GM13976 (cell line): Measurements from ENCODE around the gene SLC22A23.

Source experiments
- DNase-seq: peaks from one replicate; pipeline ENCODE4 v3.0.0; 2012; ENCODE audit warnings: low spot score
- in situ Hi-C: fragments of 300-500 bp; cut with MboI; formaldehyde crosslinking; loops from one replicate; pipeline ENCODE4 v1.12.0; 2022; ENCODE audit warnings: low sequenced_read_pairs, mixed read lengths, inconsistent platforms; ENCODE audit not compliant: unreplicated experiment
- TF ChIP-seq, protein P1 (sequence below): IDR thresholded peaks from 2 replicates; pipeline ENCODE4 v1.5.1; 2012; ENCODE audit warnings: borderline replicate concordance, mild to moderate bottlenecking; ENCODE audit not compliant: insufficient read depth; ENCODE audit errors: extremely low read depth, missing control alignments, control extremely low read depth

SLC22A23 gene

DNA sequence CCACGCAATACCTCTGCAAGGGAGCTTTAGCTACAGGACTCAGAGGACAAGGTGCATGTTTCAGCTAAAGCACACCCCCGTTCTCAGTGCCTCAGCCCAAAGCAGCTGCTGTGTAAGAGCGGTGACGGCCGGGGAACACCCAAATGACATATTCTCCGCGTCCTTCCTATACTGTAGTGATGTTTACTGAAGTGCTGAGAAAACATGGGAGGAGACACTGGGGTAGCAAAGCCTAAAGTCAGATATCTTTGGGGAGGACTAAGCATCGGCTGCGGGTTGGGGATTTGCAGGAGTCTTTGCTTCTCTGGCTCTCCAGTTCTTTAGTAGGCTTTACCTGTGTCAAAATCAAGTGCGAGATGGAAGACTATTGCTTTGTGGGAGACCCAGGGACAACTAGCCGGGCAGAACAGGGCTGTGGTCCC lies 1.7 kb downstream of the SLC22A23 start:
- in situ Hi-C loops = loop anchor here (25.0 kb wide), 1 partner anchor 168 kb away; no protein-coding TSS in a partner anchor
- DNase-seq = no peak
- TF ChIP-seq, protein P1, sequence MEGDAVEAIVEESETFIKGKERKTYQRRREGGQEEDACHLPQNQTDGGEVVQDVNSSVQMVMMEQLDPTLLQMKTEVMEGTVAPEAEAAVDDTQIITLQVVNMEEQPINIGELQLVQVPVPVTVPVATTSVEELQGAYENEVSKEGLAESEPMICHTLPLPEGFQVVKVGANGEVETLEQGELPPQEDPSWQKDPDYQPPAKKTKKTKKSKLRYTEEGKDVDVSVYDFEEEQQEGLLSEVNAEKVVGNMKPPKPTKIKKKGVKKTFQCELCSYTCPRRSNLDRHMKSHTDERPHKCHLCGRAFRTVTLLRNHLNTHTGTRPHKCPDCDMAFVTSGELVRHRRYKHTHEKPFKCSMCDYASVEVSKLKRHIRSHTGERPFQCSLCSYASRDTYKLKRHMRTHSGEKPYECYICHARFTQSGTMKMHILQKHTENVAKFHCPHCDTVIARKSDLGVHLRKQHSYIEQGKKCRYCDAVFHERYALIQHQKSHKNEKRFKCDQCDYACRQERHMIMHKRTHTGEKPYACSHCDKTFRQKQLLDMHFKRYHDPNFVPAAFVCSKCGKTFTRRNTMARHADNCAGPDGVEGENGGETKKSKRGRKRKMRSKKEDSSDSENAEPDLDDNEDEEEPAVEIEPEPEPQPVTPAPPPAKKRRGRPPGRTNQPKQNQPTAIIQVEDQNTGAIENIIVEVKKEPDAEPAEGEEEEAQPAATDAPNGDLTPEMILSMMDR = no peak

DNA sequence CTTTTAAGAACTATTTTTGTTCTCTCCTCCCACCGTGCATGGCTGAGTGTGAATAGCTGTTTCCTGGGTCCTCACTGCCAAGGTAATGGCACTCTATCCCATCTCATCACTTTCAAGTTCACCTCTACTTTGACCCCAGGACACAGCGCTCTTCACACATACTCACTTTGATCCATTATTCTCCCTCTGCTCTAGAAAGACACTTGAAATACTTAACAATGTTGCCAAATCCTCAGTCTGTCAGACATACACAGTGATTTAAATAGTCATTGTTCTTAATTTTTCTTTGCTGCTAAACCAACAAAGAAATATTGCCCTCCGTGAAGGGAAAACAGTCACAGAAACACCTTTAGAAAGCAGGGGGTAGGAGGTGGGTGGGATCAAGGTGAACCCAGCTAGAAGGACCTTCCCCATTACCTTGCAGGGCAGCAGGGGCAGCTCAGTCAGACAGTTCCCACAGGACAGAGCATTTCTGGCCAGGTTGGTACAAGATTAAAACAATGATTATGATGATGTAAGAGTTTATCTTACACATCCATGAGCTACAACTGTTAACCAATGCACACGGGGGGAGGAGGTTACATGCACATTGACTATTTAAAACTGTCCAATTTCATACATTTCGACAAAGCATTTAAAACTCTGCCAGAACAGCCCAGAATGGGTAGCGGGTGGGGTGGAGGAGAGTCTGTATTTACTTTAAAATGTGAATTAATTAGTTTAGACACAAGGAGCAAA lies 2.4 kb downstream of the SLC22A23 start:
- in situ Hi-C loops = loop anchor here (25.0 kb wide), 1 partner anchor 167 kb away; no protein-coding TSS in a partner anchor

DNA sequence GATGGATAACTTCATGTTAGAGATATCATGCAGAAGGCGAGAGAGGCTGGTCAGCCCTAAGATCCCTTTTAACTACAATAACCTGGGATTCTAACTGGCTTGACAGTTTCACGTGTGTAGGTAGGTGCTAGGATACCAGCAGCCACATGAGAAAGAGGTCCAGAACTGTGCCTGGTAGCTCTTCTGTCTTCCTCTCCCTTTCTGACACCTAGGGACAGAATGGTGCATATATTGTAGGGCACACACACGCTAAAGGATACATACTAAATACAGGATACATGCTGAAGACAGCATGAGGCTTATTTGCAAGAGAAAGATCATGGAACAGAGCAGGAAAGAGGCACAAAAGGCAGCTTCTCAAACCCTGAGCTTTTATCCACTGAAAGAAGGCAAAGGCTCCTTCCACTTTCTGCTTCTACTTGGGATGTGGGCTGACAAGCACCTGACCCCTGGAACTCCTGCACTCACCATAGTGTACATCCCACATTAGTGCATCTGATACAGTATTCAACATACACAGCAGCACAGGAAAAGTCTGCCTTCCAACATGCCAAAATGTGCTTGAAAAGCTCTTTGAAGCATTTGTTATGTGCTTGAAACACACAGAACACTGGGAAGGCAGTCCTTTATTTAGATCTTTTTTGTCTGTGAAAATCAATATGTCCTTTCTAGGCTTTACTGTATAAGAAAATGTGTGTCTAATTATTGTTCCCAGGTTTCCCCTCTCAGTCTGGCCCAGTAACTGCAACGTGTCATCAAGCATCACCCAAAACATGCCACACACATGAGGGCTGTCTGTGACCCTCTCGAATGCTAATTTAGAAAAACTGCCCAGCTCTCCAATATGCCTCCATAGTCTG lies 3.2 kb downstream of the SLC22A23 start:
- no peak for DNase-seq
- in situ Hi-C loops = loop anchor here (25.0 kb wide), 1 partner anchor 166 kb away; no protein-coding TSS in a partner anchor
- TF ChIP-seq, protein P1 = no peak

More for the DNA sequence above, 2.4 kb downstream of the SLC22A23 start:
- TF ChIP-seq, protein P1 = no peak
- no peak for DNase-seq

DNA sequence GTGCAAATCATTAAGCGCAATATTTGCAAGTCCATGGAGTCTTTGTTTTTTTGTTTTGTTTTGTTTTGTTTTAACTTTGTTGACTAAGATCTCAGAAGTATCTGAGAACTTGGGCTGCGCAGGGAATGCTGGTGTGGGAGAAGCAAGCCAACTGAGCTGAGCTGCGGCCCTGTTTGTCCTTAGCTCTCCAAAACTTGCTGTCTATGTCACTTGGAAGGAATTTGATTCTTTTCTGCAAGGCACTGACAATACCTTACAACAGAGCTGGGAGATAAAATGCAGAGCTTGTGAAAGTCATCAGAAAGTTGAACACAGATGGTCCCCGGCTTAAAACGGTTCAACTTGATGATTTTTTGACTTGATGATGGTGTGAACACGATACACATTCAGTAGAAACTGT lies 5.4 kb downstream of the SLC22A23 start:
- in situ Hi-C loops = loop anchor here (25.0 kb wide), 1 partner anchor 164 kb away; no protein-coding TSS in a partner anchor
- TF ChIP-seq, protein P1 = no peak
- DNase-seq = no peak

DNA sequence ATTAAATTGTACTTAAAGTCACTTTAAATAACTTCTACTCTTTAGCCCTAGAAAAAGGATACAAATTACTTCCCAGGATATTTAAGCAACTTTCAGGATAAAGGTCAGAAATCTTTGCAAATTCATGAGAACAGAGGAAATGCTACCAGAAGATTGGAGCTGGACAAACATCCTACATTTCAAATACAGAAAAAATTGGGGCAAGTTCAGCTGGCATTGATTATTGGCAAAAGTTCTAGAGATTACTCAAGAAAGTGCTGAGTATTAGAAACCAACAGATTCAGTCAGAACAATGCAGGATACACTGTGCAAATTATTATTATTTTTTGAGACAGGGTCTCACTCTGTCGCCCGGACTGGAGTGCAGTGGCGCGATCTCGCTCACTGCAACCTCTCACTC lies 6.0 kb downstream of the SLC22A23 start:
- in situ Hi-C loops = loop anchor here (25.0 kb wide), 1 partner anchor 164 kb away; no protein-coding TSS in a partner anchor
- DNase-seq = no peak
- TF ChIP-seq, protein P1 = no peak

DNA sequence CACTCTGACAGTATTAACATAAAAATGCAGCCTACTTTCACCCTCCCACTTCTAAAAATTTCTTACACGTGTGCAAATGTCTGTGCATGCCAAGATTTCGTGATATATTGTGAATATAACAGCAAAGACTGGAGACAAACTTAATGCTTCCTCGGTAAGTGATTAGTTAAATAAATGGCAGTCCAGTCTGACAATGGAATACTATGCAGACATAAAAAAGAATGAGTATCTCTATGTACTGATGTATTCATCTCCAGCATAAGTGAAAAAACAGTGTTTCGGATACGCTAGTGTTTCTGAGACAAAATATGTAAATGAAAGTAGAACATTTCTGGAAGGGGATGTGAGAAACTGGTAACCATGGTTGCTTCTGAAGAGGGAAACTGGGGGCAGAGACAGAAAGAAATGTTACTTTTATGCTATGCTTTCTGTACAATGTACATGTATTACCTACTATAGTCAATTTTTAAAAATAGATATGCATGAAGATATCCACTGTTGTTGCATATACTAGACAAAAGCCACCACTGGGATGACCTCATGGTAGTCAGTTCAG lies 7.0 kb downstream of the SLC22A23 start:
- TF ChIP-seq, protein P1 = no peak
- DNase-seq = peak; percentile 81
- in situ Hi-C loops = loop anchor here (25.0 kb wide), 1 partner anchor 163 kb away; no protein-coding TSS in a partner anchor
